VCaP (cell line): ENCODE results near the gene COG7.

Experiments
- H3K27ac ChIP-seq: fragments of 450-650 bp; 2 replicates; pipeline ENCODE4 v1.5.1; 2017
- TF ChIP-seq, protein P1 (sequence below): fragments of 450-650 bp; conservative IDR thresholded peaks from 2 replicates; pipeline ENCODE4 v1.5.1; 2017; ENCODE audit warnings: mild to moderate bottlenecking, moderate library complexity

Gene COG7

DNA sequence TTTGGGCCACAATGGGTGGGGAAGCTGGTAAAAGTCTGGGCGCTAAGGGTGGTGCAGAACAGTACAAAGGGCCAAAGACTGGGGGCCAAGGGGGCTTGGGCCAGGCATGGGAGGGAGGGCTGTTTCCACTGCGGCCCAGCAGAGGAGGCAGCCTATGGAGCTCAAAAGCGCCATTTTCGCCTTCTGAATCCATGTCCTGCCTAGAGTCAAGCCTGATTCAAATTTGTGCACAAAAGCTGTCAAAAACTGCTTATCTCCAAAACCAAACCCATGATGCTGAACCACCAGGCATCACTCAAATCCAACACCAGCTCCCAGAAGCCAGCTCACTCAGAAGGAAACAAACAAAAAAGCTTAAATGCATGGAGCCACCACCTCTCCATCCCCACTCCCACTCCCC, 16.0 kb downstream of the COG7 start:
- no peak overlapping the region for H3K27ac ChIP-seq
- TF ChIP-seq, protein P1, sequence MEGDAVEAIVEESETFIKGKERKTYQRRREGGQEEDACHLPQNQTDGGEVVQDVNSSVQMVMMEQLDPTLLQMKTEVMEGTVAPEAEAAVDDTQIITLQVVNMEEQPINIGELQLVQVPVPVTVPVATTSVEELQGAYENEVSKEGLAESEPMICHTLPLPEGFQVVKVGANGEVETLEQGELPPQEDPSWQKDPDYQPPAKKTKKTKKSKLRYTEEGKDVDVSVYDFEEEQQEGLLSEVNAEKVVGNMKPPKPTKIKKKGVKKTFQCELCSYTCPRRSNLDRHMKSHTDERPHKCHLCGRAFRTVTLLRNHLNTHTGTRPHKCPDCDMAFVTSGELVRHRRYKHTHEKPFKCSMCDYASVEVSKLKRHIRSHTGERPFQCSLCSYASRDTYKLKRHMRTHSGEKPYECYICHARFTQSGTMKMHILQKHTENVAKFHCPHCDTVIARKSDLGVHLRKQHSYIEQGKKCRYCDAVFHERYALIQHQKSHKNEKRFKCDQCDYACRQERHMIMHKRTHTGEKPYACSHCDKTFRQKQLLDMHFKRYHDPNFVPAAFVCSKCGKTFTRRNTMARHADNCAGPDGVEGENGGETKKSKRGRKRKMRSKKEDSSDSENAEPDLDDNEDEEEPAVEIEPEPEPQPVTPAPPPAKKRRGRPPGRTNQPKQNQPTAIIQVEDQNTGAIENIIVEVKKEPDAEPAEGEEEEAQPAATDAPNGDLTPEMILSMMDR: no peak

DNA sequence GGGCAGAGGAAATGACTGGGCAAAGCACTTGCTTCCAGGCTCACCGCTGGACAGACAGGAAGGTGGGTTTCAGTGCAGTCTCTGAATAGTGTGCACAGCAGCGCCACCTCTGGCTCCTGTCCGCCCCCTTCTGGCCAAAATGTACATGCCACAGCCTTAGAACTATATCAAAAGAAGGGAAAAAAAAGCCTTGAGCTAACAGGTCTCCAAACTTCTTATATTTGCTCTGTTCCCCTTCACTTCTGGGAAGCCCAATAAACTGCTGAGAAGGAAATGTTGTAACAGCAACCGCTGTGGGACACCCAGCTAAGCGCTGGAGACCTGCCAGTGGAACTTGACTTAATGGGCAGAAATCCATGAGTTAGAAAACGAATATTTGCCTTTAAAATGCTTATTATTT, 17.5 kb downstream of the COG7 start:
- TF ChIP-seq, protein P1: peak; percentile 87
- H3K27ac ChIP-seq: no peak overlapping the region

DNA sequence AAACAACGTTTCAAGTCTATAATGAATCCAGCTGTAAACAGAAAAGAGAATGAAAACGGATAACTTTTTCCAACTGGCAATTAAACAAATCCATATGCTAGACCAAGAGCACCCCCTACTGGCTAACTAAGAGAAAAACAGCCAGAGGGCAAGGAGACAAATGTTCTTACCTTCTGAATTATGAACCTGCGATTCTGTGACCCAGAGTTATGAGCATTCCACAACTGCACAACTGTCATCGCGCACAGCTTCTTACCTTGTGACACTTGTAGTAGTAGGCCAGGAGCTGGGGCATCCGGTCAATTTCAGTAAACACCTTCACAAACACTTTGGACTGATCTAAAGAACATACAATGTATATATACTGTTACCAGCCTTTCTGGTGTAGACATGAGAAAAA, 18.6 kb downstream of the COG7 start:
- H3K27ac ChIP-seq: no peak overlapping the region
- TF ChIP-seq, protein P1: peak; percentile 69

DNA sequence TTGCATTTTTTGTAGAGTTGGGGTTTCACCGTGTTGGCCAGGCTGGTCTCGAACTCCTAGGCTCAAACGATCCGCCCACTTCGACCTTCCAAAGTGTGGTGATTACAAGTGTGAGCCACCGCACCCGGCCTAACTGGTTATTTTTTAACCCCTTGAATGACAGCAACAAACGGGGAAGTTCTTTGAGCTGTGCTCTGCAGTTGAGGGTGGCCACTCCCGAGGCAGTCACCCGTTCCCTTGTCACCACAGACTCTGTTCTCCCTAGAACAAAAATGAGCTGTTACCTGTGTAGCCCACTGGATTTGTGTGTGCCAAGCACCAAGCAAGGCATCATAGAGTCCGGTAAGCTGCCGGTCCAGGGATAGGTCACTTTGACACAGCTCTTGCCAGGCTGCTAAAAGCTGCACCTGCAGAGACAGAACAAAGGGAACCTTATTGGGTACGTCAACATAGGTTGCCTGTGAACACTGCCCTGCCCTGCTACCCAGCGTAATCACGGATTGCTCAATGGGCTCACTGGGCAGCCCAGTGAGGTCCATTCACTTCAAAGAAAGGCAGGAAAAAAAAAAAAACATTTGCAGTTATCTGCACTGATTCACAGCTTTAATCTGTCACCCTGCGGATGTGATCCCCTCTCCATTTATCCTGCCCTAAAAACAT, 19.6 kb downstream of the COG7 start:
- TF ChIP-seq, protein P1: no peak
- H3K27ac ChIP-seq: no peak overlapping the region; the same call in 1 of the 2 replicates

DNA sequence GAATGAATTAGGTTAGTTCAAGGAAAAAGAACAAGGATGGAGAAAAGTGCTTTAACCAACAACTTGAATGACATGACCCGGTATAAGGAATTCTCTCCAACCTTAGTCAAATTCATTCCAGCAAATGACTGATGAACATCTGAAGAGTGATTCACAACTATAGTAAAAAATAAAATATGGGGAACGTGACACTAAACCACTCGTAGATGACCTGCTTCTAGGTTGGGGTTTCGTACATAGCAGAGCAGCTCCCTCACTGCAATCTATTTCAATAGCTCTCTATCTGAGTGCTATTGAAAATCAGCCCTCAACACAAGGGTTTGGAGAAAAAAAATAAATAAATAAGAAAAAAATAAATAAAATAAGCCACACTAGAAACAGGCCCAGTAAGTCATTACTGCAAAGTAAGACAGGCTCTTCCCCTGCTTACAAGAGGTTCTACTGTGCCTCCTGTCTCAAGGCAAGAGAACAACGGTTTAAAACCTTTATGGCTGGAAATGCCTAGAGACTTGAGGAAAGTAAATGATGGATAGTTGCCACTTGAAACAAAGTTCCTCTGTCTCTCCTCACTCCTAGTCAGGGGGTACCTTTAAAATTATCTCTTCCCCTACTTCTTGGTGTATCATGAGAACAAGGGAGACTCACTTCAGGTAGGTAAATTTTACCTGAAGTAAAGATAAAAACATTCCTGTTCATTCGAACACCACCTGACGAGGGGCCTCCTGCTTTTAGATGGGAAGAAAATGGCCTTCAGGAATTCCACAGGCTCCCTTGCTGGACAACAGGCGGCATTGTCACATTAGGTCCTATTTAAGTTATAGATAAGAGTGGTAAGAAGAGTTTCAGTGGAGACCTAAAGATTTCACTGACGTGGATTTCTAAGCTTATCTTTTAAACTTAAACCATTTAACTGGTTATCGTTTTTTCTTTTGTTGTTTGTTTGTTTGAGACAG, 20.5 kb downstream of the COG7 start:
- TF ChIP-seq, protein P1: peak; percentile 32; the same call in 1 of the 2 replicates

DNA sequence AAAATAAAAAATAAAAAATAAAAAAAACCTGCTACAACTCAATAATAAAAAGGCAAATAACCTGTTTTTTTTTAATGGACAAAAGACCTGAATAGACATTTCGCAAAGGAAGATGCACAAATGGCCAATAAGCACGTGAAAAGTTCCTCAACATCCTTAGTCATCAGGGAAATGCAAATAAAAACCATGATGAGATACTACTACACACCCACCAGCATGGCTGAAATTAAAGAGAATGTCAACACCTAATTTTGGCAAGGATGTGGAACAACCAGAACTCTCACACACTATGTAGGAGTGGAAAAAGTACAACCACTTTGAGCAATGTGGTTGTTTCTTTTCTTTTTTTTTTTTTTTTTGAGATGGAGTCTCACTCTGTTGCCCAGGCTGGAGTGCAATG, 24.6 kb downstream of the COG7 start:
- H3K27ac ChIP-seq: no peak overlapping the region
- TF ChIP-seq, protein P1: no peak

More for the DNA sequence above, 20.5 kb downstream of the COG7 start:
- no peak overlapping the region for H3K27ac ChIP-seq

DNA sequence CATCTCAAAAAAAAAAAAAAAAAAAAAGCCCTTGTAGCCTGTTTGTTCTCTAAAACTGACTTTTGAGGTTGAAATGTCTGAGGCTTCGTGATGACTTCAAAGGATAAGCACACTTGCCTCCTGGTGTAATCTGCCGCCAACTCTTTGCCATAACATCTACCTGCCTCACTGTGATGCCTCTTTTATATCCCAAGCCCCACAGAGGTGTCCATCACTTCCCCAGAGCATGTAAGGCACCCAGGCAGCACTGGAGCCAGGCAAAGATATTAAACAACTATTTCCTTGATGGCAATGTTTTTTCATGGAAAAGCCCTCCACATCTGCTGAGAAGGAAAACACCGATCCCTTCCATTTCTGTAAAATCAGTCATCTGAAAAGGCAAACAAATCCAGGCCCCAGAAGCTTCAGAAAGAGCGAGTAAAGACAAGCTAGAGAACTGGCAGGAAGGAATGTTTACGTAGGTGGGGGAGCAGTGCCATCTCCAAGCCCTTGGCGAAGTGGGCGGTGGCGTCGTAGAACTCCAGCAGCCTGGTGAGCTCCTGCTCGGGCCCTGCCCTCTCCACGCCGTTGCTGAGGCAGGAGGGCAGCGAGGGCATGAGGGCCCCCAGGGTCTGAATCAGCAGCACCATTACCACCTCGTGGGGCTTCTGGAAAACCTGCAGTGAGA, 28.6 kb downstream of the COG7 start:
- peak overlapping the region; percentile 90 for H3K27ac ChIP-seq
- TF ChIP-seq, protein P1: no peak
